Ishikawa (cell line): ENCODE results near the gene EXD2.

ENCODE experiments used
- EP300 ChIP-seq: IDR thresholded peaks from 2 replicates; pipeline ENCODE4 v1.6.1; 2012; ENCODE audit warnings: borderline replicate concordance
- FOXM1 ChIP-seq: IDR thresholded peaks from 2 replicates; pipeline ENCODE4 v1.6.1; 2012; ENCODE audit warnings: low read depth, borderline replicate concordance
- RAD21 ChIP-seq: IDR thresholded peaks from 2 replicates; pipeline ENCODE4 v1.6.1; 2012; ENCODE audit warnings: low read depth
- TAF1 ChIP-seq: IDR thresholded peaks from 2 replicates; pipeline ENCODE4 v1.6.1; 2012; ENCODE audit warnings: low read depth, mild to moderate bottlenecking
- TCF12 ChIP-seq: IDR thresholded peaks from 2 replicates; pipeline ENCODE4 v1.6.1; 2012; ENCODE audit warnings: low read depth
- TEAD4 ChIP-seq: IDR thresholded peaks from 2 replicates; pipeline ENCODE4 v1.6.1; 2012
- USF1 ChIP-seq: IDR thresholded peaks from 2 replicates; pipeline ENCODE4 v1.6.1; 2012
- TF ChIP-seq, protein P1 (sequence below): IDR thresholded peaks from 2 replicates; pipeline ENCODE4 v1.6.1; 2012; ENCODE audit warnings: low read depth, mild to moderate bottlenecking

DNA sequence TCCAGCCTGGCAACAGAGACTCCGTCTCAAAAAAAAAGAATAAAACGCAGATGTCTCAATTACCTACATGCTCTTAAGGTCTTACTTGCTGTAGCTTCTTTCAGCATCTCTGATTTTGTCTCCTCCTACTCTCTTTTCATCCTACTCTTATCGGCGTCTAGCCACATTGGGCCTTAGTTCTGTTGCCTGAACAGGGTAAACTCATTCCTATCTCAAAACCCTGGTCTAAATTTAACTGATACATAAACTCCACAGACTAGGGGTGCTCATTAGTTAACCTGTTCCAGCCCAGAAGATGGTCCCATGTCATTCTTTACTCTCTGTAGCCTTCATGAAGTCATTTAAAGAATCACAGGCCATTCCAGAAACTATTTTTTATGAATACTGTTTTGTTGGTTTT lies 33.6 kb downstream of the EXD2 start:
- TF ChIP-seq USF1 (no peak), RAD21 (no peak), FOXM1 (no peak), EP300 (no peak), TCF12 (no peak), TAF1 (no peak), TEAD4 (no peak)
- TF ChIP-seq, protein P1, sequence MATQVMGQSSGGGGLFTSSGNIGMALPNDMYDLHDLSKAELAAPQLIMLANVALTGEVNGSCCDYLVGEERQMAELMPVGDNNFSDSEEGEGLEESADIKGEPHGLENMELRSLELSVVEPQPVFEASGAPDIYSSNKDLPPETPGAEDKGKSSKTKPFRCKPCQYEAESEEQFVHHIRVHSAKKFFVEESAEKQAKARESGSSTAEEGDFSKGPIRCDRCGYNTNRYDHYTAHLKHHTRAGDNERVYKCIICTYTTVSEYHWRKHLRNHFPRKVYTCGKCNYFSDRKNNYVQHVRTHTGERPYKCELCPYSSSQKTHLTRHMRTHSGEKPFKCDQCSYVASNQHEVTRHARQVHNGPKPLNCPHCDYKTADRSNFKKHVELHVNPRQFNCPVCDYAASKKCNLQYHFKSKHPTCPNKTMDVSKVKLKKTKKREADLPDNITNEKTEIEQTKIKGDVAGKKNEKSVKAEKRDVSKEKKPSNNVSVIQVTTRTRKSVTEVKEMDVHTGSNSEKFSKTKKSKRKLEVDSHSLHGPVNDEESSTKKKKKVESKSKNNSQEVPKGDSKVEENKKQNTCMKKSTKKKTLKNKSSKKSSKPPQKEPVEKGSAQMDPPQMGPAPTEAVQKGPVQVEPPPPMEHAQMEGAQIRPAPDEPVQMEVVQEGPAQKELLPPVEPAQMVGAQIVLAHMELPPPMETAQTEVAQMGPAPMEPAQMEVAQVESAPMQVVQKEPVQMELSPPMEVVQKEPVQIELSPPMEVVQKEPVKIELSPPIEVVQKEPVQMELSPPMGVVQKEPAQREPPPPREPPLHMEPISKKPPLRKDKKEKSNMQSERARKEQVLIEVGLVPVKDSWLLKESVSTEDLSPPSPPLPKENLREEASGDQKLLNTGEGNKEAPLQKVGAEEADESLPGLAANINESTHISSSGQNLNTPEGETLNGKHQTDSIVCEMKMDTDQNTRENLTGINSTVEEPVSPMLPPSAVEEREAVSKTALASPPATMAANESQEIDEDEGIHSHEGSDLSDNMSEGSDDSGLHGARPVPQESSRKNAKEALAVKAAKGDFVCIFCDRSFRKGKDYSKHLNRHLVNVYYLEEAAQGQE: no peak
